SHP77 treated with DMSO at 0.1 percent for 48 hours (cell line): ENCODE measurements around the gene IQSEC1.

ENCODE experiments used
- DNase-seq: peaks from one replicate; lab custom pipeline; 2025; lab: John Stamatoyannopoulos, UW

Gene IQSEC1

DNA sequence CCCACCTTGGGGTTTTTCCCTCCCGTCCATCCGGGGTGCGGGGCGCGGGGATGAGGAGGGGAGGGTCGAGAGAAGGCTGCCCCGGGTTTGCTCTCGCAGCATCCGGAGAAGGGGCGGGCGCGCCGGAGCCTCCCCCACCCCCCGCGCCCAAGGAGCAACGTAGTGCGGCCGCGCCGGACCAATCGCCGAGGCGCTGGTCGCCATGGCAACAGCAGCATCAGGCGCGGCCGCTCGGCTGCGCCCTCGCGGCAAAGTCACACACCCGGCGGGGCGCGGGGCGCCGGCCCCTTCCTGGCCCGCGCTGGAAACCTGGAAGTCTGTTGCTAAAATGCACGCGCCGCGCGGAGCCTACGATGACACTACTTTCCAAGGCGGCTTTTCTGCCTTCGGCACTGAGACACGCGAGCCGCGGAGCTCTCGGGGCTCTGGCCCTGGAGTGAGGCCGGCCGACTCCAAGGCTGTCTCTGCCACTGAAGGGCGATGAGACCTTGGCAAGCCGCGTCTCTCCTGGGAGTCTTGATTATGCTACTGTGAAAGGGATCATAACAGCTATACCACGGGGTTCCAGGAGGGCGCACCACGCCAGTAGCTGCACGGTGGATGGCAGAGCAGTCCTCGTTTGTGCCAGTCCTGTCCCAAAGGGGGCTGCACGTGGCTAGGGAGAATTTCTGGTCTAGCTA lies at the start of gene IQSEC1:
IQSEC1 (minus strand) TSS at position 104 of the 680 bp plus-strand sequence. CDS start 415 bp downstream, outside the sequence.
- no peak for DNase-seq

DNA sequence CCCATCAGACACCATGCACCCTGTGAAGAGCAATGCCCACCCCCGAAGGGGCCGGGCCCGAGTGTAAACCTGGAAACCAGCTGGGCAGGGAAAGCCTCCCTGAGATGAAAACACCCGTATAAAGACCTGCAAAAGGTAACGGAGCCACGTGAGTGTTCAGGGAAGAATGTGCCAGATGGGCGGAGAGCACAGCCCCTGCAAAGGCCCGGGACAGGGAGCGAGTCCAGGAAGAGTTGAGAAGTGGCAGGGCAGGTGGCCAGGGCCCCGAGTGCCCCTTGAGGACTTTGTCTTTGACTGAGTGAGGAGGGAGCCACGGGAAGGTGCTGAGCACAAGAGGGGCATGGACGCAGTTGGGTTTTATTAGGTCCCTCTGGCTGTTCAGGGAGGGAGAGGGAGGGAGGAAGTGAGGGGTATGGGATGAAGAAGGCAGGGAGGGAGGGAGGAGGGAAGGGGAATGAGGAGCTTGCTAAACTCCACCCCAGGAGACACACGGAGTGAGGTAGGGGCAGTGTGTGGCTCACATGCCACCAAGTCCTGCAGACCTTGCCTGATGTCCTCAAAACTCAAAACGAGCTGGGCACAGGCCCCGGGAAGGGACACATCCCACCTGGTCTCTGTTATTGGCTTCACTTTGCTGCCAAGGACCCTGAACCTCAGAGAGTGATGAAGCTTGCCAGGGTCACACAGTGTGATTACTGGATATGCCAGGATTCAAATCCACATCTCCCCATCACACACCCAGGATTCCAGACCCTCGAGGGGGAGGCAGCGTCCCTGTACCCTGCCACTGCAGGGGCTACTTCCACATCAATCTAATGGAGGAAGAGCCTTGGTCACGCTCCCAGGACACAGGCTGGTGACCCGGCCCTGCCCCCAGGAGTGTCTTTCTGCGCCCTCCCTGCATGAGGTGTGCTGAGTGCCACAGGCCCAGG lies 49.1 kb upstream of the IQSEC1 start:
- DNase-seq: no peak

DNA sequence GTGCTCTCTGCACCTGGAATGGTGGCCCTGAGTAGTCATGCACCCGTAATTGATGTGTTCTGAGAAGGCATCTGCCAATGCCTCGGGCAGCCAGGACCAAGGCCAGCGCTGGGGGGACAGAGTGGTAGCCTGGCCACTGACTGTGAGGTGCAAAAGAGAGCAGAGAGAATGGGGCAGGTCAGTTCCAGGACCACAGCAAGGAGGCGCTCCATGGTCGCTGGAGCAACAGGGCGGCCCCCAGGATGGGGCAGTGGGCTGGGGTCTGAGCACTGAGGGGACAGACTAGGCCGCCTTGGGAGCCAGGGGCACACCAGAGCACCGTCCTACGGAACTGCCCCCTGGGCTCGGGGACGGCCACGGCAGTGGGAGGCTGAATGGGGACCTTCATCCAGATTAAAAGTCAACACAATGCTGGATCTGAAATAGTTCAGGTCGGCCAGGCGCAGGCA lies 48.3 kb upstream of the IQSEC1 start:
- DNase-seq: no peak

DNA sequence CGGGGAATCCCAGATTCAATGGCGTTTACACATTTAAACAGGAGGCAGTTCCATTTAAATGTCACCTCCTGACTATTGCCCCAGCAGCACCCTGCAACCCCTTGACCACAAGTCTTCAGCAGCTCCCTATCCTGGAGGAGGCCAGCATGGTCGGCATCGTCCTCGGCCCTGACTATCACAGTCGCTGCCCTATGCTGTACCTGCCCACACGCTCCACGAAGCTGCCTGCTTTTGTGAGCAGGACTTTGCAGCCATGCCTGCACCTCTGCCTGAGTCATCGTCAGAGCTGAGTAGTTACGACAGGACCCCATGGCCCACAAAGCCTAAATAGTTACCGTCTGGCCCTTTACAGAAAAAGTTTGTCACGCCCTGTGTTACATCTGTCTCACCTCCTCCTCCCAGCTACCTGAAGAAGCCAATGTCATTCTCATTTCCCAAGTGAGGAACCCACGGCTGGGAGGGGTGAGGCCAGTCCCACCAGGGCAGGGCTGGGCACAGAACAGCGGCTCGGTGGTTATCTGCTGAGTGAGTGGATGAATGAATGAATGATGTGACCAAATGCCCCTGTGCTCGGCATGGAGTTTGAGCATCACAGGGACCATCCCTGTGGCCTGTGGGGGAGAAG lies 47.8 kb upstream of the IQSEC1 start:
- DNase-seq: no peak

DNA sequence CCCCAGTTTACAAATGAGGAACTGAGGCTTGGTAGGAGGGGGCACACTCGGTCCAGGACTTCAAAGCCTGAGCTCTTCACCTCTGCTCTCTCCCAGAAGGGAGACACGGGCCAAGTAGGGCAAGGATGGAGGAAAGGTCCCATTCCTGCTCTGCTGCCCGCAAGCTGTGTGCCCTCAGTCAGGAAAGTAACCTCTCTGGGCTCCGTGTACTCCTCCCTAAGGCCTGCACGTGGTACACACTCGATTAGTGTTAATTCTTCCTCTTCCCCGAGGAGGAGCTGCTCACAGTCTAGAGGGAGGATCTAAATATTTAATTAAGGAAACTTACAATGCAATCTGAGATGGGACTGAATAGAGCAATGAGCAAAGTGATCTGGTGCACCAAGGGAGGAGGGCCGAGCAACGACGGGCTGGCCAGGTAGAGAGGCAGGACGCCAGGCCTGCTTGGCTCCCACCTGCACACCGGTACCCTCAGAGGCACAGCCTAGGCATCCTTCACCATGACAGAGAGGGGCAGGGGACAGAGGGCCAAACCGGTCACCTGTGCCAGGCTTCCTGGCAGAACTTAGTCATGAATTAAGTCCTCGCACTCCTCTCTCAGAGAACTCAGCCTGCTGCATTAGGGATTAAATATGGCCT lies 47.2 kb upstream of the IQSEC1 start:
- no peak for DNase-seq

DNA sequence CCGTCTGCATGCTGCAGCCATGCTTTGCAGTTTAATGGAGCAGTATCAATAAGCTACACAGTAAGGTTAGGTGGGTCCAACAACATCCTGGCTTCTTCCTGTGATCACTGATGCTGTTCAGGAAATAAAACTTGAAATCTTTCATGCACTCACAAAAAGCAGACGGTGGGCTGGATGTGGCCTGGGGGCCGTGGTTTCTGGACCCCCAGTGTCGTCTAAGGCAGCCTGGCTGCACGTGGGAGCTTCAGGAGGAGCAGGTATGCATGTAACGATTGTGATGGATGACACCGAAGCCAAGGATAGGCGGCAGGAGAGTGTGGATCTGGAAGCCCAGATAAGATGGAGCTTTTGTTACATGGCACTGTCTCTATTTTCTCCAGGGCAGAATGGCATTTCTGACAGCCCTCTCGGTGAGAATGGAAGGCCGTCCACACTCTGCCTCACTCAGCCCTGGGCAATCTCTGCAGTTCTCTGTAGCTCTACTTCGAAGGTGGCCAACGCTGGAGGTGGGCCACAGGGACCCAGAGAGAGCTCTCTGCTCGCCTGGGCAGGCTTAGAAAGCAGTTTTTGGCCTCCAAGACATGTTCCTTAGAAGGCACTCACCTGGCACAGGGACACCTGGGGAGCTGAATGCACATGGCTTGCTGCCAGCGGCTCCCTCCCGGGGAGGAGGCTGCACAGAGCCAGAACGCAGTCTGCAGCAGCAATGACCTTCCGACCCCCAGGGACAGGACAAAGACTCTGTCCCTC lies 46.4 kb upstream of the IQSEC1 start:
- DNase-seq: no peak

DNA sequence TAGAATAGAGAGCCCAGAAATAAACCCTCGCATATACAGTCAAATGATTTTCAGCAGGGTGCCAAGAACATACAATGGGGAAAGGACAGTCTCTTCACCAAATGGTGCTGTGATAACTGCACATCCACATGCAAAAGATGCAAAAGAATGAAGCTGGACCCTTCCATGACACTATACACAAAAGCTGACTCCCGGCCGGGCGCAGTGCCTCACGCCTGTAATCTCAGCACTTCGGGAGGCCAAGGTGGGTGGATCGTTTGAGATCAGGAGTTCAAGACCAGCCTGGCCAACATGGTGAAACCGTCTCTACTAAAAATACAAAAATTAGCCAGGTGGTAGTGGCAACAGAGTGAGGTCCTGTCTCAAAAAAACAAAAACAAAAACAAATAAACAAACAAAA lies 43.2 kb upstream of the IQSEC1 start:
- no peak for DNase-seq

DNA sequence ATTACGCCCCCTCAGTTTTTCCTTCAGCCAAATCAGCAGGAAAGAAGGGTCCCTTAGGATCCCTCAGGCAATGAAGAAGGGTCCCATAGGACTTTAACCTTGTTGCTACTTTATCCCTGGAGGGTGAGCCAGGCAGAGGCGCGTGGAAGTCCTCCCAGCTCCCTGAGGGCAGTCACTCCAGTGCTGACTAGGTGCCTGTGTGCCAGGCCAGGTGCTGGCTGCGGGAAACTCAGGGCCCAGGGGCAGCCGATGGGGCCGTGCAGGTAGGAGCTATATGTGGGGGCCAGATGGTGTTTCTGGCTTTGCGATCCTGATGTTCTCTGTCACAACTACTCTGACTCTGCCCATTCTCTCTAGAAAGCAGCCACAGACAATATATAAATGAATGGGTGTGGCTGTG lies 42.8 kb upstream of the IQSEC1 start:
- DNase-seq: no peak

DNA sequence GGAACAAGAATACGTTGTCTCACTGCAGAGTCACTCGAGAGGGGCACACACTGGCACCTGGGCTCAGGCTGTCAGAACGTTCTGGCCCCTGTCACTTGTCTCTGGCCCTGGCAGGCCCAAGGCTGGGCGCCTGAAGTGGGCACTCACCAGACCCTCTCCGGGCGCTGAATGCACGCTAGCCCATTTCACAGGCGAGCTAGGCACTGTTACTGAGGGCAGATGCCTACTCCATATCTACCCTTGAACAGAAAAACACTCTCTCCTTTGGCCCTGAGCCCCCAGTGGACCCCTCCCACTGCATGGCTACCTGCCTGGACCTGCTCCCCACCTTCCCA lies 42.3 kb upstream of the IQSEC1 start:
- no peak for DNase-seq

DNA sequence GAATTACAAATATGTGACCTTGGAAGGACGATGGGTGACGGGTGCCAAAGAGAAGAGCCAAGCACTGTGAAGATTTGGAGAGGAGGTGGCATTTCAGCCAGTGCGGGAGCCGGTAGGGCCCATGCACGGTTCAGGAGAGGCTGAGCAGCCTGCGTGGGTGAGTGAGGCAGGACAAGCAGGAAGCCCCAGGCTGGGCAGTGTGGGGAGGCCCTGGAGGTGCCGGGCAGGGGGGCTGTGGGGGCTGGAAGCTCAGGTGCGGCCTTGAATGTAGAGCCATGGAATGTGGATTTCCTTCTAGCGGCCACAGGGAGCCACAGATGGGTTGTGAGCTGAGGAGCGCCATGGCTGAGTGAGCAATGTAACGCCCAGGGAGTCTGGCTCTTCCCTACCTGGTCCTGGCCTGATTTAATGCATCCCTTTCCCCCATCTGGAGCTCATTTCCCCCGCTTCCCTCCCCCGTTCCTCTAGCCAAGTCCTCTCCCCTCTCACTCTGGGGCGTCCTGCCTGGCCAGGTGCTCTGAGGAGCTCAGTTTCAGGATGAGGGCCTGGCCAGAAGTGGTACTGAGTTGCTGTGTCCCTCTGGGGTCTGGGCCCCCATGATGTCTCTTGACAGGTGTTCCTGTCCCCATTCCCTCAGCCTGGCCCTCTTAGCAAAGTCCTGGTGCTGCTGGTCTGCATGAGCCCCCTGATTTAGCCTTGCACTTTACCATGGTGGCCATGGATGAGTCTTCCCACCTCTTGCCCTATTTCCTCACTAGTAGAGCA lies 41.8 kb upstream of the IQSEC1 start:
- DNase-seq: no peak

DNA sequence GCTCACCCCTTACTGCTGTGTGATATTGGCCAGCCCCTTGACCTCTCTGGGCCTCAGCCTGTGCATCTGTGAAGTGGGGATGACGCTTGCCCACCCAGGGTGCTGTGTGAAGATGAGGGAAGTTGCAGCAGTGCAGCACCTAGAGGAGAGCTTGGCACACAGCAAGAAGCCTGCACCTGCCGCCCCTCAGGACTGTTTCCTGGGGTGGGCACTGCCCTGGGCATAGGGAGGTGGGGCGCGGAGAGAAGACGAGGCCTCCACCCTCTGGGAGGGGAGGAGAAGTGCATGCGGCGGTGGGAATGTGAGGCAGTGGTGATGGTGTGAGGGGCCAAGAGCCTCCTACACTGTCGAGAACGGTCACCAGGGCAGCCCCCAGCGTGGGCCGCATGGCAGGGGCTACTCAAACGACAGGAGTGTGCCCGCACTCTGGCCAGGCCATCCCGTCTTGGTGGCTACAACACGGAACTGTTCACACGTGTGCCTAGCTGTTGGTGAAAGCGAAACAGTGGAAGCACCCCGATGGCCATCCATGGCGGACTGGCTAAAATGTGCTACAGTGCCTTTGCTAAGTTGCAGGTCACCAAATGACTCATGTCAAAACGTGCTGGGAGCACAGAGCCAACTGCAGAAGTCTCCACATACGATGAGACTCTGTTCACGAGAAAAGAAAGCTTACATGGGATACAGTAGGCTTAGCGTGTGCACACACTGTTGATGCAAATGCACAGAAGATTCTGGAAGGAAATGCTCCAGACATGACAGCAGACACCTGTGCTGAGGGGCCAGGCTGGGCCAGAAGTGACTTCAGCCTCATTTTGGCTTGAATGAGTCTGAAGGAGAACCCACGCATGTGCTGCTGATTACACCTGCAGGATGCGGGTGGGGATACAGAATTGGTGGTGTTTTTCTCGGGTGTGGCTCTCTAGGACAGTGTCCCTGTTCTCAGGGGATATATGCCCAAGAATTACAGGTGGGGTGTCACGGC lies 40.4 kb upstream of the IQSEC1 start:
- no peak for DNase-seq

DNA sequence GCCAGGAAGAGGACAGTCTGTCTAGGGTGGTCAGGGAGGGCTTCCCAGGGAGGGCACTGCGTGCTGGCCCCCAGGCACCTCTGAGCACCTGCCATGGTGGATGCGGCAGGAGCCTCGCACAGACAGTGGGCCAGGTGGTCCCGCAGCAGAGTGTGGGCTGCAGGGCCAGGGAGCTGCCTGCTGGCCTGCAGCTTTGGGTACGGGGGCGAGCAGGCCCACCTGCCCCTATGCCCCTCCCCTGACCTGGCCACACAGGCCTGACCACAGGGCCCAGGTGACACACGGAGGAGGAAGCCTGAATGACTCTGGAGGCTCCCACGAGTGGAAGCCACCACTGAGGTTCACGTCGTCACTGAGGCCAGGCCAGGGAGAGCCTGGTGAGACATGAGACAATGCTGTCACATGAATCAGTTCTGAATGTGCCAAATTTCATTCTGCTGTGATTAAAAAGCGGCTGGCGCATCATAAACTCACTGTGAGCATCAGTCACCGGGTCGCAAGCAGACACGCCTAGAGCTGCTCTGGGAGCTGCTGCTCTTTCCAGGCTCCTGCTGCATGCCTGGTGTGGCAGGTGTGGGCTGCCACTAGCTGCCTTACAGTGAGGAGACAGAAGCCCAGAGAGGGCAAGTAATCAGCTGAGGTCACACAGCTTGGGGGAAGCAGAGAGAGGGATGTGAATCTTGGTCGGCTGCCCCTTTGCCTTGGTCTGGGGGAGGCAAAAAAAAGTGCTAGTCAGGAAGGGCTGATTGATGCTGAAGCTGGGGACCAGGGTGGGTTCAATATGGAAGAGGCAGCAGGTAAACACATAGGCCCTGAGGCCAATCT lies 39.5 kb upstream of the IQSEC1 start:
- DNase-seq: no peak

DNA sequence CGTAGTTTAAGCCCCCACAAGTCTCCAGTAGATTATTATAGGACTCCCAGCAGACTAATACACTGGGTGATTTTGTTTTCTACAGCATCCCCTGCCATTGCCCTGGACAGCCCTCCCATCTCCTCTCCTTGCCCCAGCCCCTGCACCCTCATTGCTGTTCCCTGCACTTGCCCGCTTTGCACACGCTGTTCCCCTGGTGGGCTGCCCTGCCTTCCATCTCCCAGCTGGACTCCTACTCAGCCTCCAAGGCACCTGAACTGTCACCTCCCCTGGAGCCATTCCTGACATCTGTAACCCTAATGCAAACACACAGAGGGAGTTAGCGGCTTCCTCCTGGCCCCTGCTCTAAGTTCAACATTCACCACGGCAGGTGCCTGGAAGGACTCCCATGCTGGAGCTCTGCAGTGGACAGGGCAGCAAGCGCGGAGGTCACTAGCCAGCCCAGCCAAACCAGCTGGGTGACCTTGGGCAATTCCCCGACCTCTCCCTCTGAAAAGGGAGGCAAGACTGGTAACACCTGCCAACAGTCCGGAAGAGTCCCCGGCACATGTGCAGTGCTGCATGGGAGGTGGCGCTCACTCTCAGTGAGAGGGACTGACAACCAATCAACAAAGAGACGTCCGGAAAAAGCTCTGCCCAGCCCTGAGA lies 38.8 kb upstream of the IQSEC1 start:
- DNase-seq: peak; percentile 67

DNA sequence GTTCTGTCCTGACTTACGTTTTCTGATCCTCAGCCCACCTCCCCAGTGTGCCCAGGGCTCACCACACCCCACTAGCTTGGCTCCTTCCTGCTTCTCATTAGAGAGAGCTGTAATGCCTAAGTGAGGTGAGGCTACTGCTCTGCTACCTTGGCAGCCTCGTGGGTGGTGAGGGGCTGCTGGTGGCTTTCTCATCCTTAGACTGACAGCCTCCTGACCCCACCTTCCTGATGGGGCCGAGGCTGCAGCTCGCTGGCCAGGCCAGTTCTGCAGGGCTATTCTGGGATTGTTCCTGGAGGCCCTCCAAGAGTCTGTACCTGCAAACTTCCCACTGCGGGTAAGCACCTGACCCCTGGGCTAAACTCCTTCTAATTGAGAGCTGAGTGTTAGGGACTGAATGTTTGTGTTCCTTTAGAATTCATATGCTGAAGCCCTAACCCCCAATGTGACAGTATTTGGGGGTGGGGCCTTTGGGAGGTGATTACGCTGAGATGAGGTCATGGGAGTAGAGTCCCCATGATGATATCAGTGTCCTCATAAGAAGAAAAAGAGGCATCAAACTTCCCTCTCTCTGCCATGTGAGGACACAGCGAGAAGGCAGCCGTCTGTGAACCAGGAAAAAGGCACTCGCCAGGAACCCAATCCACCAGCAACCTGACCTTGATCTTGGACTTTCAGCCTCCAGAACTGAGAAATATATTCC lies 38.1 kb upstream of the IQSEC1 start:
- no peak for DNase-seq

DNA sequence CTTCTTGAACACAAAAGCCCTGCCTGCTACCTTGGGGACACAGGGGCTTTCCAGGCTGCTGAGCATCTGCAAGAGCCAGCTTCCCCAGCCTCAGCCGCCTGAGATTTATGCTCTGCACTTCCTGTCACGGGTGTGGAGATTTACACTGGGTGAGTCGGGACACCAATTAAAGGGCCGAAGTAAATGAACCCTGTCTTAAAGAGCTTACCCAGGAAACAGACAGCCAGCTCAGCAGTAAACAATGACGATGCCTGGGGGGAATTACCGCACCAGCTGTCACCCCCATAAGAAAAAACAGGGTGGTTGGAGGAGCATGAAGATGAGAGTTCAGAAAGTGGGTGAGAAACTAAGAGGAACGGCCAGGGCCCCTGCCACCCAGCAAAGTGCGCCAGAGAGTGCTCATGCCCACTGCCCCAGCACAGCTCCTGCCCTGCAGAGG lies 37.5 kb upstream of the IQSEC1 start:
- no peak for DNase-seq

DNA sequence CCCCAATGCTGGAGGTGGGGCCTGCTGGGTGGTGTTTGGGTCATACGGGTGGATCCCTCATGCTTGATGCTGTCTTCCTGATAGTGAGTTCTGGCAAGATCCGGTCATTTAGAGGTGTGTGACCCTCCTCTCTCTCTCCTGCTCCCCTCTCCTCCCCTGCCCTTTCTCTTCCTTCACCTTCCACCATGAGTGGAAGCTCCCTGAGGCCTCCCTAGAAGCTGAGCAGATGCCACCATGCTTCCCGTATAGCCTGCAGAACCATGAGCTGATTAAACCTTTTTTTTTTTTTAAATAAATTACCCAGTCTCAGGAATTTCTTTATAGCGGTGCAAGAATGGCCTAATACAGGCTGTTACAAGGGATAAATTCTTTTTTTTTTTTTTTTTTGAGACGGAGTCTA lies 36.3 kb upstream of the IQSEC1 start:
- DNase-seq: no peak

DNA sequence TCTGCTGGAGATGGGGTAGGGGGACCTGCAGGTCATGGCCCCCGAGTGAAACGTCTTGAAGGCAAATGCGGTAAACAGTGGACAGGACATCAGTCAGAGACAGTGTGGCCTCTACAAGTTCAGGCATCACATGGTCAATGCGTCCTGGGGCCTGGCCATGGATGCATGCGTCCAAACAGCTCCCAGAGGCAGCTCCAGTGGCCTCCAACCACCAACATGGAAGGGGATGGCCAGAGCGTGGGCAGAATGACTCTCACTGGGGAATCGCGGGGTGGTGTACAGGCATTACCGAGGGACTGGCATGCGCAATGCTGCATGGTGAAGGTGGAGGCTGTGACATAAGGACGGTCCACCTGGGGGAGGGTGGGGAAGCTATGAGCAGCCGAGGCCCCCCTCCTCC lies 35.6 kb upstream of the IQSEC1 start:
- no peak for DNase-seq

DNA sequence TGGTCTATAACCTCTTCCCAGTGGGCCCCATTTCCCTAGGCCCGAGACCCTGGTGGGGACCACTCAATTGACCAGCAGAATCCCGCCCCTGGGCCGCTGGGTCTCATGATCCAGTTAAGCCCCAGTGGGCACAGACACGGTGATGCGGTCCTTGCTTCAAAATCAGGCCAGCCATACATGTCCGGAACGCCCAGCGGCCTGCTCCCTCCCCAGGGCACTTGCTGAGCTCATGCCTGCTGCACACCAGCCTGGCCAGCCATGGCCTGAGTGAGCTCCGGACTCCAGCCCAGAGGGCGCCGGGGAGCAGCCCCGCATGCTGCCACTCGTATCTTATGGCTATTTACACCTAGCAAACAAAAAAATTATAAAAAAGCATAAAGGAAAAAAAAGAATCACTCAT lies 34.4 kb upstream of the IQSEC1 start:
- DNase-seq: no peak
